HepG2 (cell line): ENCODE measurements around the gene EIF4G1. TPM values are rescaled to one million over a fixed set of nuclear protein-coding genes. Genes with fewer than 3 reads are reported as not detected.
A peak's percentile ranks its signal among the peaks of the same experiment; 100 is the strongest.

Experiments used
- ARHGAP35 ChIP-seq: sonication (generic); formaldehyde crosslinking; IDR thresholded peaks from 2 replicates; pipeline ENCODE4 v1.9.0; 2022; ENCODE audit warnings: mild to moderate bottlenecking, inconsistent platforms, moderate library complexity, missing genetic modification reagents, borderline replicate concordance
- ARNT2 ChIP-seq: sonication (generic); formaldehyde crosslinking; IDR thresholded peaks from 2 replicates; pipeline ENCODE4 v1.8.0; 2022; ENCODE audit warnings: mild to moderate bottlenecking, low read depth, missing genetic modification reagents, moderate library complexity
- CAMTA2 ChIP-seq: sonication (generic); formaldehyde crosslinking; IDR thresholded peaks from 2 replicates; pipeline ENCODE4 v1.4.0; 2020; ENCODE audit warnings: mild to moderate bottlenecking, missing genetic modification reagents, borderline replicate concordance
- EHMT2 ChIP-seq: fragments of 200-600 bp; sonication (generic); IDR thresholded peaks from 2 replicates; pipeline ENCODE4 v1.7.0; 2017; ENCODE audit warnings: antibody characterized with exemption, low read depth, low read length, borderline replicate concordance
- GPN1 ChIP-seq: sonication (generic); formaldehyde crosslinking; IDR thresholded peaks from 2 replicates; pipeline ENCODE4 v1.5.1; 2020; ENCODE audit warnings: missing genetic modification reagents, borderline replicate concordance
- HOXA5 ChIP-seq: sonication (generic); formaldehyde crosslinking; IDR thresholded peaks from 2 replicates; pipeline ENCODE4 v1.4.0; 2020; ENCODE audit warnings: missing genetic modification reagents
- ISL2 ChIP-seq: sonication (generic); formaldehyde crosslinking; IDR thresholded peaks from 2 replicates; pipeline ENCODE4 v1.5.0; 2020; ENCODE audit warnings: missing genetic modification reagents
- MAFK ChIP-seq, 2 experiments: IDR thresholded peaks in 1 of 2; conservative IDR thresholded peaks in 1 of 2; 2 replicates each; pipeline ENCODE4 v1.6.1; 2011; ENCODE audit warnings: improper control_type of control experiment in 2 of 2, low read length in 2 of 2
- MAZ ChIP-seq, 2 experiments: sonication (generic) in 1 of 2; formaldehyde crosslinking in 1 of 2; IDR thresholded peaks; 2 replicates each; pipeline versions ENCODE4 v1.5.0 to v1.6.1; 2012 to 2020; ENCODE audit warnings: low read depth in 2 of 2, mild to moderate bottlenecking in 2 of 2, borderline replicate concordance in 1 of 2, improper control_type of control experiment in 1 of 2, low read length in 1 of 2, missing genetic modification reagents in 1 of 2, moderate library complexity in 1 of 2
- NBN ChIP-seq: fragments of 450-650 bp; conservative IDR thresholded peaks from 2 replicates; pipeline ENCODE4 v1.6.1; 2017
- NFE2L1 ChIP-seq: sonication (generic); formaldehyde crosslinking; IDR thresholded peaks from 2 replicates; pipeline ENCODE4 v1.4.0; 2020; ENCODE audit warnings: missing genetic modification reagents, mild to moderate bottlenecking, borderline replicate concordance
- PHF8 ChIP-seq: sonication (generic); formaldehyde crosslinking; IDR thresholded peaks from 2 replicates; pipeline ENCODE4 v1.5.0; 2020; ENCODE audit warnings: missing genetic modification reagents
- PRDM10 ChIP-seq: sonication (generic); formaldehyde crosslinking; IDR thresholded peaks from 2 replicates; pipeline ENCODE4 v1.4.0; 2020; ENCODE audit warnings: low read depth, missing genetic modification reagents
- TBL1XR1 ChIP-seq: fragments of 150-350 bp; IDR thresholded peaks from 2 replicates; pipeline ENCODE4 v1.6.1; 2014; ENCODE audit warnings: borderline replicate concordance, low read length; ENCODE audit not compliant: partially characterized antibody
- YY1 ChIP-seq: IDR thresholded peaks from 2 replicates; pipeline ENCODE4 v1.6.1; 2011; ENCODE audit warnings: low read length, low read depth, moderate library complexity, mild to moderate bottlenecking; ENCODE audit not compliant: insufficient read depth, insufficient replicate concordance
- ZFP82 ChIP-seq: sonication (generic); formaldehyde crosslinking; IDR thresholded peaks from 2 replicates; pipeline ENCODE4 v1.5.1; 2020; ENCODE audit warnings: mild to moderate bottlenecking, missing genetic modification reagents, borderline replicate concordance
- ZGPAT ChIP-seq: IDR thresholded peaks from 2 replicates; pipeline ENCODE4 v1.6.1; 2016; ENCODE audit warnings: mild to moderate bottlenecking
- ZKSCAN1 ChIP-seq: fragments of 150-350 bp; IDR thresholded peaks from 2 replicates; pipeline ENCODE4 v1.6.1; 2014; ENCODE audit warnings: low read length
- ZNF101 ChIP-seq: sonication (generic); formaldehyde crosslinking; IDR thresholded peaks from 2 replicates; pipeline ENCODE4 v1.4.0; 2020; ENCODE audit warnings: mild to moderate bottlenecking, low read depth, missing genetic modification reagents, borderline replicate concordance
- ZNF660 ChIP-seq: sonication (generic); formaldehyde crosslinking; IDR thresholded peaks from 2 replicates; pipeline ENCODE4 v1.5.1; 2020; ENCODE audit warnings: mild to moderate bottlenecking, low read depth, missing genetic modification reagents, borderline replicate concordance
- ZNF800 ChIP-seq: sonication (generic); formaldehyde crosslinking; IDR thresholded peaks from 2 replicates; pipeline ENCODE4 v1.4.0; 2020; ENCODE audit warnings: missing genetic modification reagents
- ZNF883 ChIP-seq: sonication (generic); formaldehyde crosslinking; IDR thresholded peaks from 2 replicates; pipeline ENCODE4 v1.5.1; 2020; ENCODE audit warnings: mild to moderate bottlenecking, missing genetic modification reagents; ENCODE audit errors: not compliant biosample characterization
- ZSCAN20 ChIP-seq: sonication (generic); formaldehyde crosslinking; IDR thresholded peaks from 2 replicates; pipeline ENCODE4 v1.4.0; 2020; ENCODE audit warnings: missing genetic modification reagents, mild to moderate bottlenecking, borderline replicate concordance
- polyA plus RNA-seq, 8 experiments: library from polyadenylated mRNA; depleted of rRNA in 3 of 8; stranded (reverse) in 7 of 8; unstranded in 1 of 8; fragments of >200 nt; fragmentation: Illumina TruSeq in 4 of 8; extraction: Trizol in 4 of 8; gene quantifications; 2 replicates each; pipeline versions ENCODE4 v1.2.1 to v1.2.3, GENCODE V29; 2011 to 2016; ENCODE audit warnings: low read depth in 4 of 8, missing spikeins in 1 of 8, mixed read lengths in 1 of 8; ENCODE audit not compliant: insufficient read depth in 1 of 8
- total RNA-seq, 5 experiments: library from RNA; depleted of rRNA; stranded (reverse); fragments of >200 nt; fragmentation: Illumina TruSeq; extraction: Trizol; gene quantifications; 2 replicates each; pipeline ENCODE4 v1.2.3, GENCODE V29; 2016; ENCODE audit warnings: low read depth in 1 of 5

The EIF4G1 gene
- total and polyA plus RNA-seq, 2 of the 13 experiments (the other 11 are each of a cell fraction or from before 2014, with no cell fraction given): 208 to 213 TPM

- peak; percentile 53 for TF ChIP-seq YY1
- no peak for TF ChIP-seq NFE2L1
- no peak; the same call in 1 of the 2 replicates for TF ChIP-seq ARNT2 (CRISPR knock-in tag)
- no peak for TF ChIP-seq ZNF883 (CRISPR knock-in tag)
- TF ChIP-seq ISL2 (CRISPR knock-in tag): no peak
- no peak; the same call in 1 of the 2 replicates for TF ChIP-seq MAZ (IDR thresholded peaks at IDR 0.05; ENCODE audit: borderline replicate concordance, low read depth, low read length)
- peak; percentile 56; the same call in 1 of the 2 replicates for TF ChIP-seq MAZ (CRISPR knock-in tag; IDR thresholded peaks at IDR 0.05; ENCODE audit: low read depth)
- no peak for TF ChIP-seq GPN1 (CRISPR knock-in tag)
- no peak for TF ChIP-seq NBN
- no peak for TF ChIP-seq EHMT2
- peak; percentile 23; the same call in 1 of the 2 replicates for TF ChIP-seq ZFP82 (CRISPR knock-in tag)
- no peak for TF ChIP-seq TBL1XR1
- TF ChIP-seq ZNF101 (CRISPR knock-in tag): no peak
- peak; percentile 28; the same call in 1 of the 2 replicates for TF ChIP-seq ZGPAT (CRISPR knock-in tag)
- TF ChIP-seq CAMTA2 (CRISPR knock-in tag): no peak
- TF ChIP-seq MAFK (conservative IDR thresholded peaks at IDR 0.05 in 1 of 2, IDR thresholded peaks at IDR 0.05 in 1 of 2; ENCODE audit: low read length in 2 of 2): no peak
- TF ChIP-seq ARHGAP35 (CRISPR knock-in tag): no peak
- no peak for TF ChIP-seq ZNF660 (CRISPR knock-in tag)
- 0 out of 2 replicates have a peak, but pooled peaks have one; percentile 38 for TF ChIP-seq HOXA5 (CRISPR knock-in tag)
- TF ChIP-seq ZNF800 (CRISPR knock-in tag): 0 out of 2 replicates have a peak, but pooled peaks have one; percentile 21
- no peak; the same call in 1 of the 2 replicates for TF ChIP-seq ZSCAN20 (CRISPR knock-in tag)
- TF ChIP-seq PRDM10 (CRISPR knock-in tag): no peak
- TF ChIP-seq ZKSCAN1: no peak
- peak; percentile 55; the same call in 1 of the 2 replicates for TF ChIP-seq PHF8
Observed at GRCh38 chr3:184361532-184361931, 47.1 kb downstream of the EIF4G1 start, which contains the start of the genes CLCN2 and POLR2H (continued).
